Calu3 (cell line): ENCODE results near the gene ANGEL1. TPM values are rescaled to one million over a fixed set of nuclear protein-coding genes. Genes with fewer than 3 reads are reported as not detected.

Experiments used
- Bru-seq: library from RNA; stranded (reverse); fragments of 400-500 nt; gene quantifications from one replicate; lab custom pipeline; 2021; lab: Mats Ljungman, UMichigan
- BruChase-seq, 2 experiments: library from RNA; stranded (reverse); fragments of 400-500 nt; gene quantifications; one replicate each; lab custom pipeline; 2021; lab: Mats Ljungman, UMichigan
- BruUV-seq: library from RNA; stranded (reverse); fragments of 400-500 nt; replicated peaks from 2 replicates; lab custom pipeline; 2021; lab: Mats Ljungman, UMichigan
- CTCF ChIA-PET: fragments of 300-600 bp; sonication (Branson Sonifier 250); formaldehyde crosslinking; loops from one replicate; lab custom pipeline; 2022; ENCODE audit warnings: antibody characterized with exemption; lab: Charles Lee
- DNase-seq: peaks from one replicate; pipeline ENCODE4 v3.0.0; 2022
- H3K27ac Mint-ChIP-seq: one replicate; pipeline ENCODE4 v1.8.0; 2022; ENCODE audit warnings: mixed read lengths; ENCODE audit not compliant: unreplicated experiment
- H3K27me3 Mint-ChIP-seq: one replicate; pipeline ENCODE4 v1.8.0; 2022; ENCODE audit warnings: mixed read lengths; ENCODE audit not compliant: unreplicated experiment
- H3K36me3 Mint-ChIP-seq: one replicate; pipeline ENCODE4 v1.8.0; 2022; ENCODE audit warnings: mild to moderate bottlenecking, moderate library complexity, mixed read lengths; ENCODE audit not compliant: insufficient read depth, unreplicated experiment
- H3K4me1 Mint-ChIP-seq: one replicate; pipeline ENCODE4 v1.8.0; 2022; ENCODE audit warnings: mild to moderate bottlenecking, low read depth, mixed read lengths; ENCODE audit not compliant: unreplicated experiment
- H3K4me3 Mint-ChIP-seq: one replicate; pipeline ENCODE4 v1.8.0; 2022; ENCODE audit warnings: mild to moderate bottlenecking, low read depth, moderate library complexity, mixed read lengths; ENCODE audit not compliant: unreplicated experiment
- H3K9me3 Mint-ChIP-seq: one replicate; pipeline ENCODE4 v1.8.0; 2022; ENCODE audit warnings: low read depth, mixed read lengths; ENCODE audit not compliant: unreplicated experiment
- CTCF ChIP-seq: fragments of 200-600 bp; IDR thresholded peaks from one replicate; pipeline ENCODE4 v1.8.0; 2022; ENCODE audit warnings: antibody characterized with exemption; ENCODE audit not compliant: unreplicated experiment
- intact Hi-C: fragments of 100-400 bp; cut with micrococcal nuclease; formaldehyde crosslinking; loops from one replicate; pipeline ENCODE4 v1.10.0; 2022; ENCODE audit not compliant: unreplicated experiment
- long read RNA-seq: library from polyadenylated mRNA; stranded (forward); transcript quantifications from one replicate; pipeline ENCODE4 v2.0.0, GENCODE V29; 2022
- total RNA-seq: library from RNA; stranded (reverse); gene quantifications from 2 replicates; pipeline ENCODE4 v1.2.3, GENCODE V29; 2022

The ANGEL1 gene
- 19.8 and 26.3 TPM in 2 replicates for total RNA-seq
- percentile 71 among the genes with signal in this experiment for Bru-seq, nascent RNA
- percentile 76 among the genes with signal in this experiment for BruChase-seq, experiment 1, labeled RNA remaining after a 6-hour chase
- BruChase-seq, experiment 2, labeled RNA remaining after a 2-hour chase = percentile 66 among the genes with signal in this experiment
- long read RNA-seq, full-length matches to known transcripts = 9 of 19 reads
- long read RNA-seq, partial matches to known transcripts = 1 of 19 reads
- long read RNA-seq, other reads (novel, unspliced or antisense) = 9 of 19 reads

- no TSS peak for BruUV-seq
- peaks cover 11% of the 10 kb centered on the region for H3K4me1 Mint-ChIP-seq
- H3K36me3 Mint-ChIP-seq = peaks cover 24% of the 10 kb centered on the region
- peak within 1 kb of the TSS; percentile 88 for H3K27ac Mint-ChIP-seq
- DNase-seq = peak; percentile 97
- no peaks in the 10 kb centered on the region for H3K27me3 Mint-ChIP-seq
- peak within 1 kb of the TSS; percentile 93 for H3K4me3 Mint-ChIP-seq
- H3K9me3 Mint-ChIP-seq = no peaks in the 10 kb centered on the region
- CTCF ChIA-PET = interaction anchor here (1.0 to 1.7 kb wide), 4 partner anchors 17 to 286 kb away, joined by 3 to 7 read pairs (median 4); partner anchors contain the start of gene CIPC
- intact Hi-C loops = no loop called here
- TF ChIP-seq CTCF = no peak
Observed at GRCh38 chr14:76812422-76813383, at the start of gene ANGEL1. Gene ANGEL1 (minus strand): TSS chr14:76812882. CDS start chr14:76812827, 55 bp downstream.

GRCh38 chr14:76861574-76862255 lies 49.0 kb upstream of the ANGEL1 start:
- no TSS peak for BruUV-seq
- intact Hi-C loops = loop anchor here (10.0 kb wide), 1 partner anchor 147 kb away; no protein-coding TSS in a partner anchor
- DNase-seq = no peak
- no peaks in the 10 kb centered on the region for H3K36me3 Mint-ChIP-seq
- H3K4me3 Mint-ChIP-seq = no peak overlapping the region
- TF ChIP-seq CTCF = no peak
- H3K27me3 Mint-ChIP-seq = peaks cover 79% of the 10 kb centered on the region
- CTCF ChIA-PET = no interaction called here
- no peak overlapping the region for H3K27ac Mint-ChIP-seq
- H3K9me3 Mint-ChIP-seq = no peaks in the 10 kb centered on the region
- H3K4me1 Mint-ChIP-seq = peaks cover 10% of the 10 kb centered on the region

GRCh38 chr14:76856769-76857168 lies 44.1 kb upstream of the ANGEL1 start:
- Mint-ChIP-seq H3K9me3 (no peaks in the 10 kb centered on the region), H3K4me1 (no peaks in the 10 kb centered on the region), H3K27ac (no peak overlapping the region), H3K27me3 (peaks cover 92% of the 10 kb centered on the region), H3K36me3 (no peaks in the 10 kb centered on the region), H3K4me3 (no peak overlapping the region)
- TF ChIP-seq CTCF = no peak
- DNase-seq = no peak
- BruUV-seq = no TSS peak
- intact Hi-C loops = no loop called here
- CTCF ChIA-PET = no interaction called here

GRCh38 chr14:76855066-76855465 lies 42.4 kb upstream of the ANGEL1 start:
- TF ChIP-seq CTCF = no peak
- Mint-ChIP-seq H3K27me3 (peaks cover 75% of the 10 kb centered on the region), H3K4me1 (no peaks in the 10 kb centered on the region), H3K27ac (no peak overlapping the region), H3K4me3 (no peak overlapping the region), H3K9me3 (no peaks in the 10 kb centered on the region), H3K36me3 (no peaks in the 10 kb centered on the region)
- no TSS peak for BruUV-seq
- intact Hi-C loops = no loop called here
- no peak for DNase-seq
- CTCF ChIA-PET = no interaction called here
